Stimulated activated effector memory CD8-positive, alpha-beta T cell treated with anti-CD3 and anti-CD28 coated beads, Interleukin-12 subunit alpha, Interleukin-12 subunit beta, amount 100 ng/mL, for 72 hours (primary cell): ENCODE data around the gene PRPS1.
"Not testable (repeated sequence)": the region's sequence is repeated elsewhere in the genome, so short reads cannot be mapped to it uniquely, and the experiment has no call there.

ENCODE experiments used
- ATAC-seq: fragments of 150-1000 bp; cut with Tn5 transposase; 2 replicates; pipeline ENCODE4 v1.10.0; 2021
- DNase-seq, 2 donors: peaks; one replicate each; pipeline ENCODE4 v3.0.0; 2021 to 2022; ENCODE audit warnings: low spot score in 2 of 2
- H3K27ac Mint-ChIP-seq: one replicate; pipeline ENCODE4 v1.8.0; 2022; ENCODE audit warnings: mild to moderate bottlenecking, mixed read lengths
- H3K36me3 Mint-ChIP-seq: one replicate; pipeline ENCODE4 v1.8.0; 2022; ENCODE audit warnings: mild to moderate bottlenecking, mixed read lengths
- H3K4me1 Mint-ChIP-seq: one replicate; pipeline ENCODE4 v1.8.0; 2022; ENCODE audit warnings: mixed read lengths
- H3K4me3 Mint-ChIP-seq: one replicate; pipeline ENCODE4 v1.8.0; 2022; ENCODE audit warnings: mild to moderate bottlenecking, mixed read lengths
- H3K9me3 Mint-ChIP-seq: one replicate; pipeline ENCODE4 v1.8.0; 2022; ENCODE audit warnings: mixed read lengths

The PRPS1 gene

DNA sequence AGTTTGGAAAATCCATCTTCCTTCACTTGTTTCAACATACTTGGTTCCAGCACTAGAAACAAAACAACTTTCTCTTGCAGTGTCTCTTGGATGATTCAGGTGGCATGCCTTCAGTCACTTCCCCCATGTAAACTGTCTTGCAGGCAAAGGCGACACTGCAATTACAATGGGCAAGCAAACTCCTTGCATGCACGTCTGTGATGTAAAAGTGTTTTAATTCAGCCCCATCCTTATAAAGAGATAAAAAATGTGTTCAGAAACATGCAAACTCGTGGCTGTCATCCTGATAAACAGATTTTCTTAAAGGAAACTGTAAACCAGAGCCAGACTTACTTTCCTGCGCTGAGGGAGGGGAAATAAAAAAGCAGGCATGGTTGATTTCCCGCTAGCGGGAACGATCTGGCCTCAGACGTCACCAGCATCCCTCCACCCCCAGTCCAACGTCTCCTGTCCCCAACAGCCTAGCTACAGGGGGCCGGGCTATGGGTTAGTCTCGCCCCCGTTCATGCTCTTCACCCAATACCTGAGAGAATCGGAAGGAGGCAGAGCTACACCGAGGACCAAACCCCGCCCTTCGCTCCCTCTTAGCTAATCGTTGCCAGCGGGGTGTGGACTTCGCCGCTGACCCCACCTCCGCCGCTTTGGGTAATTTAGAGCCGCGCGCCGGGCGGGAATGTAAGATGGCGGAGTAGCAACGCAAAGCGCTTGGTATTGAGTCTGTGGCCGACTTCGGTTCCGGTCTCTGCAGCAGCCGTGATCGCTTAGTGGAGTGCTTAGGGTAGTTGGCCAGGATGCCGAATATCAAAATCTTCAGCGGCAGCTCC, at the start of gene PRPS1:
PRPS1 (plus strand) TSS at position 673 of the 824 bp plus-strand sequence; CDS start at position 792, 119 bp downstream.
- Mint-ChIP-seq H3K27ac (peak within 1 kb of the TSS; percentile 88), H3K36me3 (no peaks in the 10 kb centered on the region)

GRCh38 chrX:107579956-107580355, 48.4 kb upstream of the PRPS1 start:
- H3K9me3 Mint-ChIP-seq, result no peaks in the 10 kb centered on the region
- H3K4me3 Mint-ChIP-seq, result no peak overlapping the region
- ATAC-seq, result peak; percentile 66
- no peak for DNase-seq
- no peaks in the 10 kb centered on the region for H3K36me3 Mint-ChIP-seq
- H3K27ac Mint-ChIP-seq, result no peak overlapping the region
- peaks cover 7% of the 10 kb centered on the region for H3K4me1 Mint-ChIP-seq

More for the DNA sequence above, at the start of gene PRPS1:
- H3K4me1 Mint-ChIP-seq, result peaks cover 12% of the 10 kb centered on the region
- no peaks in the 10 kb centered on the region for H3K9me3 Mint-ChIP-seq
- H3K4me3 Mint-ChIP-seq, result peak within 1 kb of the TSS; percentile 83
- ATAC-seq (peak; percentile 99), DNase-seq (peak; percentile 51 to 84)

GRCh38 chrX:107581923-107582322, 46.4 kb upstream of the PRPS1 start:
- Mint-ChIP-seq H3K4me1 (no peaks in the 10 kb centered on the region), H3K9me3 (no peaks in the 10 kb centered on the region), H3K36me3 (no peaks in the 10 kb centered on the region), H3K27ac (no peak overlapping the region), H3K4me3 (no peak overlapping the region)
- ATAC-seq (no peak), DNase-seq (no peak)

GRCh38 chrX:107589243-107589642, 39.1 kb upstream of the PRPS1 start:
- ATAC-seq (no peak), DNase-seq (no peak)
- Mint-ChIP-seq H3K4me3 (no peak overlapping the region), H3K4me1 (no peaks in the 10 kb centered on the region), H3K36me3 (no peaks in the 10 kb centered on the region), H3K9me3 (no peaks in the 10 kb centered on the region), H3K27ac (no peak overlapping the region)

- no peaks in the 10 kb centered on the region for H3K4me1 Mint-ChIP-seq
- H3K4me3 Mint-ChIP-seq, result no peak overlapping the region
- no peak overlapping the region for H3K27ac Mint-ChIP-seq
- ATAC-seq (no peak), DNase-seq (no peak)
- no peaks in the 10 kb centered on the region for H3K36me3 Mint-ChIP-seq
- H3K9me3 Mint-ChIP-seq, result no peaks in the 10 kb centered on the region
Measured at GRCh38 chrX:107596651-107597050, 31.7 kb upstream of the PRPS1 start.

GRCh38 chrX:107597264-107597663, 31.0 kb upstream of the PRPS1 start:
- Mint-ChIP-seq H3K9me3 (no peaks in the 10 kb centered on the region), H3K36me3 (no peaks in the 10 kb centered on the region), H3K4me1 (no peaks in the 10 kb centered on the region), H3K27ac (no peak overlapping the region), H3K4me3 (no peak overlapping the region)
- DNase-seq, result no peak
- no peak for ATAC-seq

DNA sequence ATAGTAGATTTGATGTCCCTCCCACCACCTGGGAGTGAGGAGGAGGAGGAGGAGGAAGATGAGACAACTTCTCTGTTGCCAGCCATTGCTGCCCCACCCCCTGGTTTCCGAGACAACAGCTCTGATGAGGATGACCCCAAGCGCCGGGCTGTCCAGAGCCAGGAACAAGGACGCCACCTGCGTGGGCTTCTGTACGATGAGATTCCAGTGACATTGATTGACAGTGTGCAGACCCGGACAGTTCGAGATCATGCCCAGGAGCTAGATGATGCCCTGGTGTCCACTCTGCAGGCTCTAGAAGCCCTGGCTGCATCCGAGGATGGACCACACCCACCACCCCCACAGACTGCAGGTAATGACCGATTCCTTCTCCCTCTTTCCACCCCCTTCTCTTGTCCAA, 30.5 kb upstream of the PRPS1 start:
- H3K9me3 Mint-ChIP-seq, result no peaks in the 10 kb centered on the region
- ATAC-seq (no peak), DNase-seq (no peak)
- no peak overlapping the region for H3K4me3 Mint-ChIP-seq
- no peaks in the 10 kb centered on the region for H3K4me1 Mint-ChIP-seq
- H3K27ac Mint-ChIP-seq, result no peak overlapping the region
- H3K36me3 Mint-ChIP-seq, result no peaks in the 10 kb centered on the region

DNA sequence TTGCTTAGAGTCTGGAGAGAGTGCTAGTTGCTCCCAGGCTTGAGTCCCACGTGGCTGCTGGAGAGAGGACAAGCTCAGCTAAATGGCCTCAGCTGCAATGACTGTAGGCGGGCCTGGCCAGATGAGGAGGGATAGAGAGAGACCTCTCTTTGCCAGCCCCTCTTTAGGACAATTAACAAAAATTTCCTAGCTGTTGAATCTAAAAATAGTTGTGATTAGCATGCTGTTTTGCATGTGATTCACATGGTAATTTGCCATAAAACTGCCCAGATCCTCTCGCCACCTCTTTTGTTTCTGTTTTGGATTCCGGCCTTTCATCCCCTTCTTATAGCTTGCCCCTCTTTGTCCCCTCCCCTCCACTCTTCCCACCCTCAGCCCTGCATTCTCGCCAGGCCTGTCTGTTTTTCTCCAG, 28.9 kb upstream of the PRPS1 start:
- Mint-ChIP-seq H3K4me3 (no peak overlapping the region), H3K4me1 (no peaks in the 10 kb centered on the region), H3K9me3 (no peaks in the 10 kb centered on the region), H3K36me3 (no peaks in the 10 kb centered on the region), H3K27ac (no peak overlapping the region)
- no peak for ATAC-seq
- DNase-seq, result no peak

DNA sequence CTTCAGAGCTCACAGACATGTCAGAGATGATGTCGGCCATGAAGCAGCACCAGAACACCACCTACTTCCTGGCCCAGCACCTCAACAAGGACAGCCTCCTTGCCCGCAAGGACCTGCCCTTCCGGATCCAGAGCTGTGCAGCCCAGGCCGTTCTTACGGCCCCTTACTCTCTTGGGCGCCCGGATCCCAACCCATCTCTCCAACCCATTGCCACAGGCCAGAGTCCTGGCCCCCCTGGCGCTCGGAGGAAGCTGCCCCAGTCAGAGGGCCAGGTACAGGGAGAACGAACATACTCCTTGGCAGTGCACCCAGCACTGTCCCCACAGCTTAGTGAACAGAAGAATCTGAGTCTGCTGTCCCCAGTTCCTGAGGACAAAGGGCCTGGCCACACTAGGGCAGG, 27.9 kb upstream of the PRPS1 start:
- Mint-ChIP-seq H3K4me1 (no peaks in the 10 kb centered on the region), H3K9me3 (no peaks in the 10 kb centered on the region), H3K4me3 (no peak overlapping the region), H3K36me3 (no peaks in the 10 kb centered on the region), H3K27ac (no peak overlapping the region)
- ATAC-seq (no peak), DNase-seq (no peak)

DNA sequence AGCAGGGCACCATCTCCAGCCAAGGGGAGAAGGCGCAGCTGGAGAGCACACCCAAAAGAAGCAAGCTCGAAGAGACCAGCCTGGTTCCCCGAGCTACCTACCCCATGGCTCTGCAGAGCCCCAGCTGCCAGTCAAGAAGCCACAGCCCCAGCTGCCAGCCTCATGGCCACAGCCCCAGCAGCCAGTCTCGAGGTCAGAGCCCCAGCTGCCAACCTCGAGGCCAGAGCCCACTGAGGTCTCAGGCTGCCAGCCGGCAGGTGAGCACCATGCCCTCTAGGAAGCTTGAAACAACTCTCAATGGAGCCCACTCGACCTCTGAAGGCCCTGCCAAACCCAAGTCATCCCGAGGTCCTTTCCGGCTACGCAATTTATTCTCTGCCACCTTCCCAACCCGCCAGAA, 27.0 kb upstream of the PRPS1 start:
- Mint-ChIP-seq H3K36me3 (no peaks in the 10 kb centered on the region), H3K9me3 (no peaks in the 10 kb centered on the region), H3K27ac (no peak overlapping the region), H3K4me1 (no peaks in the 10 kb centered on the region), H3K4me3 (no peak overlapping the region)
- DNase-seq (no peak), ATAC-seq (no peak)

GRCh38 chrX:107601759-107602158, 26.6 kb upstream of the PRPS1 start:
- DNase-seq (no peak), ATAC-seq (no peak)
- H3K27ac Mint-ChIP-seq, result no peak overlapping the region
- H3K4me1 Mint-ChIP-seq, result no peaks in the 10 kb centered on the region
- no peak overlapping the region for H3K4me3 Mint-ChIP-seq
- H3K36me3 Mint-ChIP-seq, result no peaks in the 10 kb centered on the region
- no peaks in the 10 kb centered on the region for H3K9me3 Mint-ChIP-seq

DNA sequence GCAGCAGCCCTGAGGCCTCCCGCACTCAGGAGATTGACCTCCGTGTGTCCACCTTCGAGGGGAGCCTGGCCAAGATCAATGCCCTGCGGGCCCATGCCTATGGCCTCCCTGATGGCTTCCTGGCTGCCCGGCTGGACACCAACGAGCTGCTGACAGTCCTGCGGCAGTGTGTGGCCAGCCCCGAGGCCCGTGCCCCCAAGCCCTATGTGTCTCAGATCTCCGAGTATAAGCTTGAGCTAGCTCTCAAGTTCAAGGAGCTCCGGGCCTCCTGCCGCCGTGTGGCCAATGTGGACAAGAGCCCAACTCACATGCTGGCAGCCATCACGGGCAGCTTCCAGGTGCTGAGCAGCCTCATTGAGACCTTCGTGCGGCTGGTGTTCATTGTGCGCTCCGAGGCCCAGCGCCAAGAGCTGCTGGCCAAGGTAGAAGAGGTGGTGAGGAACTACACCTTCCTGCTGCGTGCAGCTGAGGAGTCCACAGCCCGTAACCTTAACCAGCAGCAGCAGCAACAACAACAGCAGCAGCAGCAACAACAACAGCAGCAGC, 25.5 kb upstream of the PRPS1 start:
- no peaks in the 10 kb centered on the region for H3K36me3 Mint-ChIP-seq
- DNase-seq (no peak), ATAC-seq (no peak)
- no peaks in the 10 kb centered on the region for H3K9me3 Mint-ChIP-seq
- H3K4me3 Mint-ChIP-seq, result no peak overlapping the region
- H3K27ac Mint-ChIP-seq, result no peak overlapping the region
- H3K4me1 Mint-ChIP-seq, result no peaks in the 10 kb centered on the region

DNA sequence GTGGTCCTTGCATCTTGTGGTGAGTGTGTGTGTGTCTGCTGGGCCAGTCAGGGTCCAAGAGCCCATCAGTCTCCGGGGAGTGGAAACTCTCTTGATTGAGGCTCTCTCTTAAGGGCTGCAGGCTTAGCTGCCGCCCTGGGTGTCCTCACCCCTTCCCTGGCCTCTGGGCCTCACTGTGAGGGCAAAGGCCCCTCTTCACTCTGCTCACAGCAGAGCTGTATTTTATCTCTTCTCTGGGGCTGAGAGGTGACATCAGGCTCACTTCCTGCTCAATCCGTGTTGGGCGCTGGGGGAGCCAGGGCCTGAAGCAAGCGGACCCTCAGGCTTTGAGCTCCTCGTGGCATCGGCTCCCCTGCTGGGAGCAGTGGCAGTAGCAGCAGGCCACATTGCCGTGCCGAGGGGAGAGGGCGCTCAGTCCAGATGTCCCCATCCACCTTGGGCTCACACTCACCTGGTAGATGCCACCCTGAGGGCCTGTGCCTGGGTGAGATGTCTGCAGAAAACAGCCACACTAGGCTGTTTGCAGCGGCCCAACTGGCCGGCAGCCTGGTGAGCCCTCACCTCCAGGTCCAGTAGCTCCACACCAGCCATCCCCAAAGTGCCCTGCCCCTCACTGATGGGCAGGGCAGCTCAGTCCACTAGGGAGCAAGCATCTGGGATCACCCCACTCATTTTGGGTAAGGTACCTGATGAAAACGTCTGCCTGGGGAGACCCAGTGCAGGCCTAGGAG, 24.7 kb upstream of the PRPS1 start:
- DNase-seq (no peak), ATAC-seq (no peak)
- H3K4me1 Mint-ChIP-seq, result no peaks in the 10 kb centered on the region
- no peak overlapping the region for H3K4me3 Mint-ChIP-seq
- H3K36me3 Mint-ChIP-seq, result no peaks in the 10 kb centered on the region
- H3K9me3 Mint-ChIP-seq, result no peaks in the 10 kb centered on the region
- no peak overlapping the region for H3K27ac Mint-ChIP-seq

DNA sequence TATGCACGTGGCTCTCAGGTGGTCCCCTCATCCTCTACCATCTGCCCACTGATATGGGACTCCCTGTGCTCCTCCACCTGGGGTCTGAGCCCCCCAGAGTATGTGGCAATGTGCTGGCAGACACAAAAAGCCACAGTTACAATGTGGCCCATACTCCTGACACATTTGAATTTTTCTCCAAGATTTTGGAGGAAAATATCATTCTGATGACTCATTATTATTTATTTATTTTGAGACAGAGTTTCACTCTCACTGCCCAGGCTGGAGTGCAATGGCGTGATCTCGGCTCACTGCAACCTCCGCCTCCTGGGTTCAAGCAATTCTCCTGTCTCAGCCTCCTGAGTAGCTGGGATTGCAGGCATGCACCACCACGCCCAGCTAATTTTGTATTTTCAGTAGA, 19.2 kb upstream of the PRPS1 start:
- H3K27ac Mint-ChIP-seq, DNase-seq, H3K36me3 Mint-ChIP-seq, H3K9me3 Mint-ChIP-seq, H3K4me3 Mint-ChIP-seq, ATAC-seq, H3K4me1 Mint-ChIP-seq: not testable (repeated sequence)

DNA sequence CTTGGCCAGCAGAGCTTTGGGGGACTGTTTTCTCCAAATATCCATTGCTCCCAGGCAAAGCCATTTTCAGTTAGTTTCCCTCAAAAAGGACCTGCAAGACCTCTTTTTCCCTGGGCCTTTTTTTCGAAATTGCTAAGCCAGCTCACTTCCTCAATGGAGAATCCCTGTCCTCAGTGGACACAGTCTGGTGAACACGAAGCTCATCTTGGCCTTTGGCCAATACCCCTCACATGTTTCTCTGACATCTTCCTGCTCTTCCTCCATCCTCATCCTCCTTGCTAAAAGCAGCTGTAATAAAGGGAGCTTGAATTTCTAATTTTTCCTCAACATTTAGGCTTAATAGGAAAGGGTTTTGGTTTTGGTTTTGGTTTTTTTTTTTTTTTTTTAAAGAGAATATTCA, 17.6 kb upstream of the PRPS1 start:
- DNase-seq, result no peak
- ATAC-seq, result no peak
- Mint-ChIP-seq H3K27ac (no peak overlapping the region), H3K36me3 (no peaks in the 10 kb centered on the region), H3K4me3 (no peak overlapping the region), H3K9me3 (no peaks in the 10 kb centered on the region), H3K4me1 (no peaks in the 10 kb centered on the region)

- Mint-ChIP-seq H3K27ac (no peak overlapping the region), H3K4me1 (no peaks in the 10 kb centered on the region), H3K9me3 (no peaks in the 10 kb centered on the region), H3K36me3 (no peaks in the 10 kb centered on the region), H3K4me3 (no peak overlapping the region)
- ATAC-seq, result no peak
- DNase-seq, result no peak
Measured at GRCh38 chrX:107619885-107620322, 8.4 kb upstream of the PRPS1 start.
